ENCODE data around the gene THADA.
A peak's percentile ranks its signal among the peaks of the same experiment; 100 is the strongest.

Gene THADA

DNA sequence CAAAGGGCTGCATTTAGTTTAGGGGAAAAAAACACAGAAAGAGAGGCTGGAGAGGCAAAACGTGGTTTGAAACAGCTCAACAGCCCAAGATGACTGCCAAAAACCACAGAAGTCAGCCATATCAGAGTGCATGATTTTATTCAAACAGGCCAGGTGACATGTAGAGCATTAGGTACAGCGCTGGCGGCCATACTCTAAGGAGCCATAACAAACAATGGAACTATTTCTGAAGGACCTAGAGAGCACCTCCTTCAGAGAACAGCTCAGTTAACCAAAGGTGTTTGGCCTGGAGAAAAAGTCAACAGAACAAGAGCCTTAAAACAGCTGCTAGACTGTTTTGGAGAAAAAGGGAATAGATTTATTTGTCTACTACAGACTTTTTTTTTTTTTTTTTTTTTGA lies 2.6 kb downstream of the THADA start:
- DNase-seq, result no peak

DNA sequence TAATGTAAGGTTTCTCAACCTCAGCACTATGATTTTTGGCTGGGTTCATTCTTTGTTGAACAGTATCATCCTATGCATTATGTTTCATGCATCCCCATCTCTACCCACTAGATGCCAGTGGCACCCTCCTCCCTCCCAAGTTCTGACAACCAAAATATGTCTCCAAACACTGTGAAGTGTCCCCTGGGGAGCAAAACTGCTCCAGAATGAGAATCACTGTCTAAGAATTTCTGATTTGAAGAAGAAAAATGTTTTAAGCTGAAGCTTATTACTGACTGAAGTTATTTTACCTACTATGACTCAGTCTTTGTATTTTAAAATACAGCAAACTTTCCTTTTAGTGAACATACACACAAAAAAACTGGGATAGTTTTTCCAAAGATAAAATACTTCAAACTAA lies 3.4 kb downstream of the THADA start:
- DNase-seq, result no peak

DNA sequence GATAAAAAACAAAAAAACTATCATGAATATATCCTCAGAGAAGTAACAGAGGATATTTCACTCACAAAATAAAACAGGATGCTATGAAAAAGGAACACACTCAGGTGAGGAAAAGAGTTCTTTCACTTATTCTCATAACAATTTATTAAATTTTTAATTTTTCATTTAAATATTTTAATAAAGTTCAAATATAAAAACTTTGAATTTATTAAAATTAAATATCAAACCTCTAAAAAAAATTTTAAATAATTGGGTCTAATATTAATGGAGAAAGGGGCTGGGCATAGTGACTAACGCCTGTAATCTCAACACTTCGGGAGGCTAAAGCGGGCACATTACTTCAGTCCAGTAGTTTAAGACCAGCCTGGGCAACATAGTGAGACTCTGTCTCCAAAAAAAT lies 10.1 kb downstream of the THADA start:
- DNase-seq, result no peak

DNA sequence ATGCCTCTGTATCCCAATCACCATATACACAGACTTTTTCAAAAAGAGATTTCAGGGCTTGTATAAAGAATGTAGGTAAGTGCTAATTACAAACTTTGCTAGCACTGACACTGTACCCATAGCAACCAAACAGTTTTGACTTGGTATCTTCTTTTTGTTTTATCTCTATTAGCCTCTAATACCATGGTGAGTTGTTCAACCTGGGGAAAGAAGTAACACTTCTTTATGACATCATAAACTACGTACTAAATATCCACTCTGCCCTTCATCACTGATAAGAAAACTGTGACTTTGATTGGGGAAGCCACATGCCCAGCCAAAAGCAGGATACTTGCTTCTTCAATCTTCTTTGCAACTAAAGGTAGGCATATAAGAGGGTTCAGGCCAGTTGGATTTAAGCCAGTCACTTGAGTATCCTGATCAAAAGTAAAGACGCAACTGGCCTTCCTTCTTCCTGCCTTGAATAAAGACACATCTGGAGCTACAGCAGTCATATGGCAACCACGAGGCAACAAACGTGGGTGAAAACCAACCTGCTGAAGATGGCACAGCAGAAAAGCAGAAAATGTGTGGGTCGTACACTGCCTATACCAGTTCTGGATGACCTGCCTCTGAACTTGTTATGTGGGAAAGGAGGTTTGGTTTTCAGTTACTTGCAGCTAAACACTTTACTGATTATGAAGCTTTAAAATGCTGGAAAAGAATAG lies 16.4 kb downstream of the THADA start:
- no peak for DNase-seq

DNA sequence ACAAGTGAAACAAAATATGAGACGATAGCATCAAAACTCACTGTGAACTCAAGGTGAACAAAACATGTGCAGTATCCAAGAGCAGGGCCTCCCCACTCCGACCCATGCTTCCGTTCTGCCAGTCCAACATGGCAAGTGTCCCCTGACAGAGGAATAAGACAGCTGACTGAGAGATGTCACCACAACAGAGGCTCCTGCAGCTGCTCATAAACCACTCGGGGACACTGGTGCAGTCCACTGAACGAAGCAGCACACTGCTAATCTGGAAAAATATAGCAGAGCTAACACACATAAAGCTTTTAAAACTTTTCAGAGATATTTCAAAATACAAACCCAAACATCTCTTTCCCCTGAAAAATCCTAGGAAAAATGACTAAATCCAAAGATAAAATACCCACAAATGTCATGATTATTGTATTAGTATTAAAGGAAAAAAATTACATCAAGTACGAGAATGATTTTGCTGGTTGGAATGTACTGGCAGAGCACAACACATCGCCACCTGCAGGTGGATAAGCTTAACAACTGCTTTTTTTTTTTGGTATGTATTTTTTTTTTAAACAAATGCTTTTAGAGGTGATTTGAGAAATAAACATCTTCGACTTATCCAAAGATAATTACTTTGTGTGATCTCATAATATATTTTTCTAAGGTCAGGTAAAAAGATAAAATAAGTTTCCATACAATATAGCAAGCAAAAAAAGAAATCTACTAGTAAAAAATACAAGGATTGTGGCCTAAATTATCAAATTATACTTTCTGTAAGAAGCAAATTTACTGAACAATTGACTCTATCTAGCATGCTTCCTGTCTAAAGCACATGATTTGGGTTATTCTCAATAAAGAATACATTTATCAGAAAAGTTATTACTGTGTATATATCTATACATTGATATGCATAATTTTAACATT lies 18.6 kb downstream of the THADA start:
- DNase-seq, result no peak

DNA sequence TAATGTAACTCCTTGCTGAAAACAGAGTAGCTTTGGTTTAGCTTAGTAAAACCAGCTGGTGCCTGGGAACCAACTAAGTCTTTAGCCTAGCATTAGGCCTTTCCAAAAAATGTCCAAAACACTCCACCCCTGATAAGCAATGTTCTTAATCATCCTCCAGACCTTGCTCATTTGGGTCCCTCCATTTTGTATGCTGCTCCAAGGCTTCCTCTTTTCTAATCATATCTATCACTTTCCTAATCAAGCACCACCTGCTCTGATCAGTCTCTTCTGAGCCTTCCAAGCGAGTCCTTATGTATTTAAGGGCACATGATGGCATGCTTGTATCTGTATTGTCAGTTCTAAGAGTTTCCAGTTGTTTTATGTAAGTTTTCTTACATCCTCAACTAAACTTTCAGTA lies 23.6 kb downstream of the THADA start:
- no peak for DNase-seq

DNA sequence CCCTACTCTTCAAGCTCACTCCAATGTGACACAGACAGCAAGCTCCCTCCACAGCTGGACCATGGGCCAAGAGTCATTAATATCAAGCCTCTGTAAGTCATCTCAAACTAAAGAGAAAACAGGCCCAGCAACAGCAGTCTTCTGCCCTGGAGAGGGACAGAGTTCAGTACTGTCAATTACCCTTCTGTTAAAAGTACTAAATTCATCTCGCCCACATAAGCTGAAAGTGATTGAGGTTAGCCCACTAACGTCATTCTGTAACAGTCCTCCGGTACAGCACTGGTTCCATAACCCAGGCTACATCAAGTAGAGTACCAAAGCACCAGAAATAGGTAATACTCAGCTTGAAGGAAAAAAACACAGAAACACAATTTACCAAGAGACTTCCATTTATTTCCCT lies 25.9 kb downstream of the THADA start:
- DNase-seq, result no peak

DNA sequence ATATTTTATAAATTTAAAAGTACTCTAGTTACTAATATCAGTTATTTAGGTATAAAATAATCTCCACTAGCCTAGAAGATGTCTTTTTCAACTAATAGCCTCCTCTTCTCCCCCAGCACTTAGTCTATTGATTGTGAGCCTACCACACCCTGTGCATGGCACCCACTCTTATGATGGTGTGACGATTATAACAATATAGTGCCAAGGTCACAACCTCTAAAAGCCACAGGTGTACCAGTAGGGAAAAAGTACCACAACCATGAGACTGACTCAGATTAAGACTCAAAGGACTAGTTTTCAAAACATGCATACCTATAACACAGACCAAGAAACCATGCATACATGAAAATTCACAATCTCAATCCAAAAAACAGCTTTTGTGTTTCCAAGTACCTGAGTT lies 27.6 kb downstream of the THADA start:
- no peak for DNase-seq

DNA sequence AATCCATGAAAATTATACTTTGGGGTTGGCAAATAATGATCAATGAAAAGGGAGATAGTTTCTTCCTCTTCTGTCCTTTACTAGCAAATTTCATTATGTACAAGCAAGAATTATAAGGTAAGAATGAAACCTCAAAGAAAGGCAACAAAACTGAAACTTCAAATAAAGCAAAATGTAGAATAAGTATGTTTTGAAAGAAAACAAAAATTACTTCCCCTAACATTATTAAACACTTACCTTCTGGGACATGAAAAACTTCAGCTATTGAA lies 29.4 kb downstream of the THADA start:
- DNase-seq, result no peak

DNA sequence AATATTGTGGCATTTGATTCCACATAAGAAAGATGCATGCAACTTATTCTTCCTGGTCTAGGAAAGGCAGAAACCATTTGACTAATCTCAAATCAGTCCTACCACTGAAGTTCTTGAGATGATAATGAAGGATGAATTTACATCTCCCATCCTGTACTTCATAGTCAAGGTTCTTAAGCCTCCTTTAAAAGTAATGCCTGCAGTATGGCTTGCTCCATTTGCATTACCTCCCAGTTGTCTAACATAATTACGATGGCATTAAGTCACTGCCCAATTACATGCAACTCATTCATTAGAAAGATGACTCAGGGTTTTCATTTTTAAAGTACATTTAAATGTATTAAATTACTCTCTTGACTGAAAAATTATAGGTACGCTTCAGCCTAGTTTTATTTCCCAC lies 32.2 kb downstream of the THADA start:
- DNase-seq, result no peak

DNA sequence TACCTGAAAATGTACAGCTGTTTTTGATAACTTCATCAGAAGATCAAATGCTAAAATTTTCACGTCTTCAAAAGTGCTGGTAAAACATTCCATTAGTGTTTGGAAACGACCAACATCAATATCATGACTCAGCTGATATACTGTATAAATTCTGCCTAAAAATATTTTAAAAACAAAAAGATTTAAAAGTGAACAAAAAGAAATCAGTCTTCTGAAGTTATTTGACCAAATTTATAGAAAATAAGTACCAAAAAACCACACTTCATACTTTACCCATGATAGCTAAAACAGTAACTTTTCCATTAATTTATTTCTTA lies 35.6 kb downstream of the THADA start:
- DNase-seq, result no peak

DNA sequence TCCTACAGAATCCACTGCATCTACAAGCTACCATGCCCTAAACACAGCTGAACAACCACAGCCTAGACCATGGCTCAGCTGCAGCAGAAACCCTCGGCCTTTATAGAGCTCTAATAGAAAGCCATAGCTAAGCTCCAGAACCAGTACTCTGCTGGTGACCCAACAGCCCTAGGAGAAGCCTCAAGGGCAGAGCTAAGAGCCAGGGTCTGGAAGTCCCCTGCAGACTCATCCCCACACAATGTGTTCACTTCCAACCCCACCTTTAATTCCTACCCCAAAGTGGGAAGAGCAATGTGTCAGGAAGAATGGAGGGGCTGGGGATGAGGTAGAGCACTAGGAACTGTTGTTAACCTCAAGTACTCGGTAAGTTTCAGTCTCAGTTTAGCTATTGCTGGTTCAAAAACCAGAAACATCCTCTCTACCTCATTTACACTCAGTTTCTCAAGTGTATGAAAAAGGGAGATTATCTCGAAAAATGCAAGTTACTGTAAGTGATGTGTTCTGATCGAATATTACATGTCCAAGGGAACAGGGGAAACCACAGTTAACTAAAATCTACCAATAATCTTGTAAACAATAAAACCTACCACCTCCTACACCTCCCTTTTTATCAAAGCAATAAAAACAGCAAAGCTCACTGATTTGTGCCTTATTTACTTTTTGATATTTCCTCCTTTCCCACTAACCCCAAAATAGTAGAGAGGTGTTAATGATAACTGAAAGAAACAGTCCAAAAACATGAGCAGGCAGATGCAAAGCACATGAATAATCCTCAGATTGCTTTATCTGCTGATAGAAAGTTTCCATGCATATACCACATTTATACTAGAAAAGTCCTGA lies 36.2 kb downstream of the THADA start:
- no peak for DNase-seq

DNA sequence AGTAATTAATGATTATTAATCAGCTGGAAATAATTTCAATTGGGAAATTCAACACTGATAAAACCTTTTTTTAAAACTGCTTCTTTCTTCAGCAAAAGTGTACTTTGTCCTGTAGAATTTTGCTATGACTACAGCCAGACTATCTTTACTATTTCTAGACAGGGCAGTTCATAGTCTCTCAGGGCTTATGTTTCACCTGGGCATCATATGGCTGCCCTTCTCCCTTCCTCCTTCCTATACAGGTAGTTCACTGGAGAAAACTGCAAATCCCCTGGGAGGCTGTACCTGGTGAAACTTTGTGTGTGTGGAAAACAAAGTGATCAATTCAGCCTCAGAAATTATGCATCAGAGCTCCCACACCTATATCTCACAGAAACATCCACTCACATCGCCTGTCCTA lies 38.6 kb downstream of the THADA start:
- no peak for DNase-seq

DNA sequence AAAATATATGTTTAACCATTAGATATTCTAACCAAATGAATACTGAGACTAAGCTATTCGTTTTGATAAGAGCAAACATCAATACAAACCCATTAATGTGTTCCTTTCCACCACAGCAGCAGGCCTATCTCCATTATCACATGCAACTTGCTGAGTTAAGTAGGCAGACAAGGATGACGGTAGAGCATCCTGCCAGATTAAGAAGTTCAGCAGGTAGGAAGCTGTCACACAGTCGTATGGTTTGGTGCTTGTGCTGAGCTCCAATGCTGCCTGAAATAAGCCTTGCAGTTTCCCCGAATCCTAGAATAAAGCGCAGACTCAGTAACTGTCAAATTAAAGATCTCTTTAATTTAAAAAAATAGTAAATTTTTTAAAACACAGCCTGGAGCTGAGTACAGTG lies 39.6 kb downstream of the THADA start:
- DNase-seq, result no peak

DNA sequence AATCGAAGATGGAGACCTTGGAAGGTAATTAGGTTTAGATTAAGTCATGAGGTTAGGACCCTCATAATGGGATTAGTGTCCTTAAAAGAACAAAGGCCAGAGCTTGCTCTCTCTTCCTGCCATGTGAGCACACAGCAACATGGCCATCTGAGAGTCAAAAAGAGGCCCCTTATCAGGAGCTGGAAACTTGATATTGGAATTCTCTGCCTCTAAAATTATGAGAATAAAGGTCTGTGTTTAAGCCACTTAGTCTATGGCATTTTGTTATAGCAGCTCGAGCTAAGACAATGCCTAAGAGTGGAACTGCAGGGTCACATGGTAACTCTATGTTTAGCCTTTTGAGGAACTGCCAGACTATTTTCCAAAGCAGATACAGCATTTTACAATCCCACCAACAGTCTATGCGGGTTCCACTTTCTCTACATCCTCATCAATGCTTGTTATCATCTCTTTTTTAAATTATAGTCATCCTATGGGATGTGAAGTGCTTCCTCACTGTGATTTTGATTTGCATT lies 42.4 kb downstream of the THADA start:
- DNase-seq, result no peak

DNA sequence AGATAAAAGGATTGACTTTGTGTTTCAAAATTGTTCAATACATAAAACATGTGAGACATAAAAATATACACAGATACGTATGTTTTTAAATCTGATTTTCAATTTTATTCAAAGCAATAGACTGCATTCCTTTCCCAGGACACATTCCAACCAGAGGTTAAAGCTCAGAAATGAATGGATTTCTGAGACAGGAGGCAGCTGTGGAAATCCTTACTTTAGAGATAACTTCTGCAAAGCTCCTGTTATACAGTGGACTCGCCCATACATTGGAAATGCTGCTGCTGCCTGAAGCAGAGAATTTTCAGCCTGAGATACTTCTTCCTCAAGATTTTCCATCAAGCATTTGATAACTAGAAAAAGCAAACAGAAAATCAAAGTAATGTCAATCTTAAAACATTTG lies 43.8 kb downstream of the THADA start:
- no peak for DNase-seq

DNA sequence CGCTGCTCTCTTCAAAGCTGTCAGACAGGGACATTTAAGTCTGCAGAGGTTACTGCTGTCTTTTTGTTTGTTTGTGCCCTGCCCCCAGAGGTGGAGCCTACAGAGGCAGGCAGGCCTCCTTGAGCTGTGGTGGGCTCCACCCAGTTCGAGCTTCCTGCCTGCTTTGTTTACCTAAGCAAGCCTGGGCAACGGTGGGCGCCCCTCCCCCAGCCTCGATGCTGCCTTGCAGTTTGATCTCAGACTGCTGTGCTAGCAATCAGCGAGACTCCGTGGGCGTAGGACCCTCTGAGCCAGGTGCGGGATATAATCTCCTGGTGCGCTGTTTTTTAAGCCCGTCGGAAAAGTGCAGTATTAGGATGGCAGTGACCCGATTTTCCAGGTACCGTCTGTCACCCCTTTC lies 47.5 kb downstream of the THADA start:
- peak; percentile 25 for DNase-seq

DNA sequence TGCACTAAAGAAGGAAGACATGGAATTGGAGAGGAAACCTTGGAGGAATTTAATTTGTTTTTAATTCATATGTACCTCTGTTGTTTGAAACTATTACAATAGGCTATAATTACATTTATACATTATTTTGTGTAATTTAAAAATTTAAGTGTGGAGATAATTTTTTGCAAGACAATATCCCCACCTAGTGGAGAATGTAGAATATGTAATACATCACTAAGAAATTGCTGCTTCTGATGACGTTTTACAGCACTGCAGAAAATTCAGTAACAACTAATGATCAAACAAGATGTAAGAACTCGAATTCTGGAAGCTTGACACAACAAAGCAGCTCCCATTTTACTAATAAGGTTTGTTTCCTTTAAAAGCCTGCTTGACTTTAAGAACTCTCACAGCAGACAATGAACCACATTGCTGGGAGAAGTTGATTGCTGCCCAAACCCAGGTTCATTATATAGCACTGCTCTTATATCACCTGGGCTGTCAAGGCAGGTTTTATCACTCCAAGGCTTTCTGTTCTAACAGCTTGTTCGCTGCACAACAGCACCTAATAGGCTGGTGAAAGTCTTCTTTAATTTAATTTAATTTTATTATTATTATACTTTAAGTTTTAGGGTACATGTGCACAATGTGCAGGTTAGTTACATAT lies 53.4 kb downstream of the THADA start:
- no peak for DNase-seq

DNA sequence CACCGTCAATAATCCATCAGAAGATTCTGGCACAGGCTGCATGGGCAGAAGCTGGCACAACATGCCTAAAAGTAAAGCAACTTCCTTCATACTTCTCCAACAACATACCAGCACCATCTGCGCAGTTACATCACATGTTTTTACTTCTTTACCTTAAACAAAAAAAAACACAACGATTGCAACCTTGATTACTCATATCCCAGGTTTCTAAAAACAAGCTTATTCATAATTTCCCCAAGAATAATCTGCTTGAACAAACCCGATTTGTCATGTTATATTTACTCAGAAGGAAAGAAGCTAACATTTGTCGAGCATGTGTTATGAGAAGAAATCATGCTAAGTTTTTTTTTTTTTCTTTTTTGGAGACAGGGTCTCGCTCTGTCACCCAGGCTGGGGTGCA lies 54.7 kb downstream of the THADA start:
- no peak for DNase-seq

DNA sequence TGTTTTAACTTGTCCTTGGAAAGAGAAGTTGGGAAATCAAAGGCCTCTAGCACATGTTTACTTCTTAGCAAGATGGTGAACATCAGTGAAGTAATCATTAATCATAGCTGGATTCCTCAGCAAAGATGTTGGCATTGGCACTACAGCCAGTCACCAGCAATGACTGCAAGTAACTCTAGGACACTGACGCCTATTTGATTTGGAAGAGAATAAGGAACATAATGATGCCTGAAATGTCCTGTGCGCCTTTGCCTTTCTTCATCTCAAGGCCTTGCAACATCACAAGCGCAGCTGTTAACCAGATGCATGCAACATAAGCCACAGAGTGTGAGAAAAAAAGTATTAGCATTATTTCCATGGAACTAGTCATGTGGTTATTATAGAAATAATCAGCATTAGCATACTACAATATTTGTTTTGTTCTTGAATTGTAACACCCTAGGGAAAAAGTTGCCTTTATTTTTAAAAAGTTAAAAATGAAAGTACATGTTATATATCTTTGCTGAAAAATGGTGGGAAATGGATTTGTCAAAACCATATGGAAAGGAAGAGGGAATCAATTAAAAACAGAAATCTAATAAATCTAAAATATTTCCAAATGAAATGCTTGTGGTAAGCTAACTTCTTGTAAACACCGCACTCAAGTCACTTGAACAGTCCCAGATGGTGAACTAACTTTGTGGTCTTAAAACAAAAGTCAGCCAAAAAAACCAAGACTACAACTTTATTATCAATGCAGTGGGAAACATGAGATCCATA lies 55.6 kb downstream of the THADA start:
- no peak for DNase-seq

DNA sequence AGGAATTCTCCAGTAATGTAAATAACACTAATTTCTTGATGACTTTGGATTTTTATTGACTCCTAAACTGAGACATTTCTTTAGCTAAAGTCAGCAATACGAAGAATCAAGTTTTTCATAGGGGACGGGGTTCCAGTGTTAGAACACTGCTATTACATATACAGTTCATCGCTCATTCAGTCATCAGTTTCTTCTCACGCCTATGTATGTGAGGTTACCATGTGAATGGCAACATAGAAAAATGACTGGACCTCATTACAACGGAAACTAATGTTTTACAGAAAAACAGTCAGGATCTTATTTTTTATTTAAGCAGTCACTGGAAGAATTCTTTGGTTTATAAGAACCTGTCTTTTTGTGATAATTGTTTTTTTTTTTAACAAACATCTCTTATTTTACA lies 56.4 kb downstream of the THADA start:
- no peak for DNase-seq

DNA sequence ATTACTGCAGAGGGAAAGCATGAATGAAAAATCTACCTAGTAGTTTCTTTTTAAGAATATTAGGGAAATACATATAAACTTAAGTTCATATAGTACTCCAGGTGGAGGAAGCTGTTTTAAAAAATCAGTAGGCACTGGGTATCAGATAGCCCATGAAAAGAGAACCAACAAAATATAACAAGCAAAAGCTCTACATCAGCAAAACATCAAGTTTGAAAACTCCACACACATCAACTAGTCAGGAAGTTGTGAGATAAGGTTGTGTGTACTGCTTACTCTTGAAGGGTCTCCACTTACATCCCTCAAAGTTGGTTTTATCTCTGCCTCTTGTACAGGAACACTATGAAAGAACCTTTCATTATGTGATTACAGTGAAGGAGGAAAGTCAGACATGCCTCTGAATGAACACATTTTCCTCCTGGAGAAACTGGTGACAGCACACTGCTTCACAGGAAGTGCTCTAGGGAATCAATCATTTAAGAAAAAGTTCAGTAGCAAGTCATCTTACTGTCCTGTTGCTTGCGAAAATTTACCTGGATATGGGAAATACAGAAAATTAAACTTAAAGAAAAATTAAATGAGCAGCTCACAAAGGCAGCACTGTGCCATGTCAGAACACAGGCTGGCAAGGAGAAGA lies 57.7 kb downstream of the THADA start:
- no peak for DNase-seq
